Breast epithelium (tissue), 3 donors: ENCODE results near the gene NRCAM.

Experiments
- POLR2A ChIP-seq: fragments of 450-650 bp; IDR thresholded peaks from one replicate; pipeline ENCODE4 v1.6.1; 2016; ENCODE audit warnings: antibody characterized with exemption, mild to moderate bottlenecking, moderate library complexity
- POLR2AphosphoS5 ChIP-seq, 3 donors: sonication (generic); formaldehyde crosslinking; IDR thresholded peaks; one replicate each; pipeline ENCODE4 v1.6.1; 2017; ENCODE audit warnings: antibody characterized with exemption in 3 of 3
- TF ChIP-seq, protein P1 (sequence below), 3 donors: fragments of 450-650 bp; IDR thresholded peaks; one replicate each; pipeline ENCODE4 v1.5.1; 2016 to 2017; ENCODE audit warnings: antibody characterized with exemption in 3 of 3, mild to moderate bottlenecking in 3 of 3, moderate library complexity in 3 of 3

DNA sequence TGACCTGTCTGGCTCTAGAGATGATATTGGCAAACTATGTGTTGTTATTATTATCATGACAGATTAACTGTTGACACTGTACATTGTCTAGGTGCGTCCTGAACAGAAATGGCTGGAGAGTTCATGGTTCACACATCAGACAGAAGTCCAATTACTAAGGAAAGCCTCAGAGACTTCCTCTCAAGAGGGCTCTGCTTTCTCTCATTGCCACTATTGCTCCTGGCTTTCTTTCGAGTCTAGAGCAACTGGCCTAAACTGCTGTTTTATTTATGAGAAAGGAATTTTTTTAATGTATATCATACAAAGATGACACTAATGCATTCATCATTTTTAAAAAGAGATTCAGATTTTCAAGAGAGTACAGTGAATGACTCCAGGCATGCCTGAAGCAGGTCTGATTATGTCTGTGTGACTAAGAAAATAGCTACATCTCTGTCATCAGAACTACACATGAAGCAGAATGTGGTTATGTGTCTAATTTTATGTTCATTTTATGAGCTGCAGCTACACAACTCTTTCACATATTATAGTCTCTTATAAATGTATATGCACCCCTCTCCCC lies 30.4 kb downstream of the NRCAM start:
- TF ChIP-seq POLR2A (no peak), POLR2AphosphoS5 (IDR thresholded peaks at IDR 0.05) (no peak)
- TF ChIP-seq, protein P1, sequence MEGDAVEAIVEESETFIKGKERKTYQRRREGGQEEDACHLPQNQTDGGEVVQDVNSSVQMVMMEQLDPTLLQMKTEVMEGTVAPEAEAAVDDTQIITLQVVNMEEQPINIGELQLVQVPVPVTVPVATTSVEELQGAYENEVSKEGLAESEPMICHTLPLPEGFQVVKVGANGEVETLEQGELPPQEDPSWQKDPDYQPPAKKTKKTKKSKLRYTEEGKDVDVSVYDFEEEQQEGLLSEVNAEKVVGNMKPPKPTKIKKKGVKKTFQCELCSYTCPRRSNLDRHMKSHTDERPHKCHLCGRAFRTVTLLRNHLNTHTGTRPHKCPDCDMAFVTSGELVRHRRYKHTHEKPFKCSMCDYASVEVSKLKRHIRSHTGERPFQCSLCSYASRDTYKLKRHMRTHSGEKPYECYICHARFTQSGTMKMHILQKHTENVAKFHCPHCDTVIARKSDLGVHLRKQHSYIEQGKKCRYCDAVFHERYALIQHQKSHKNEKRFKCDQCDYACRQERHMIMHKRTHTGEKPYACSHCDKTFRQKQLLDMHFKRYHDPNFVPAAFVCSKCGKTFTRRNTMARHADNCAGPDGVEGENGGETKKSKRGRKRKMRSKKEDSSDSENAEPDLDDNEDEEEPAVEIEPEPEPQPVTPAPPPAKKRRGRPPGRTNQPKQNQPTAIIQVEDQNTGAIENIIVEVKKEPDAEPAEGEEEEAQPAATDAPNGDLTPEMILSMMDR (IDR thresholded peaks at IDR 0.05), result no peak
